Measurements from ENCODE around the gene RPS6KL1. TPM values are rescaled to one million over a fixed set of nuclear protein-coding genes. Genes with fewer than 3 reads are reported as not detected.

The RPS6KL1 gene
- total RNA-seq, 1 donor from 2014 or later = 2.0 TPM

GRCh38 chr14:74861734-74862090 is 61.3 kb downstream of the RPS6KL1 start:
- Histone ChIP-seq H3K4me1 (peaks cover 12% of the 10 kb centered on the region), H3K36me3 (no peaks in the 10 kb centered on the region), H3K4me3 (no peak overlapping the region), H3K27me3 (ENCODE audit: low read depth) (no peaks in the 10 kb centered on the region), H3K9me3 (no peaks in the 10 kb centered on the region), H3K27ac (no peak overlapping the region)
- DNase-seq = no peak
- intact Hi-C loops (cut with DNase I) = no loop called here
- ATAC-seq = no peak
- TF ChIP-seq, protein P1, sequence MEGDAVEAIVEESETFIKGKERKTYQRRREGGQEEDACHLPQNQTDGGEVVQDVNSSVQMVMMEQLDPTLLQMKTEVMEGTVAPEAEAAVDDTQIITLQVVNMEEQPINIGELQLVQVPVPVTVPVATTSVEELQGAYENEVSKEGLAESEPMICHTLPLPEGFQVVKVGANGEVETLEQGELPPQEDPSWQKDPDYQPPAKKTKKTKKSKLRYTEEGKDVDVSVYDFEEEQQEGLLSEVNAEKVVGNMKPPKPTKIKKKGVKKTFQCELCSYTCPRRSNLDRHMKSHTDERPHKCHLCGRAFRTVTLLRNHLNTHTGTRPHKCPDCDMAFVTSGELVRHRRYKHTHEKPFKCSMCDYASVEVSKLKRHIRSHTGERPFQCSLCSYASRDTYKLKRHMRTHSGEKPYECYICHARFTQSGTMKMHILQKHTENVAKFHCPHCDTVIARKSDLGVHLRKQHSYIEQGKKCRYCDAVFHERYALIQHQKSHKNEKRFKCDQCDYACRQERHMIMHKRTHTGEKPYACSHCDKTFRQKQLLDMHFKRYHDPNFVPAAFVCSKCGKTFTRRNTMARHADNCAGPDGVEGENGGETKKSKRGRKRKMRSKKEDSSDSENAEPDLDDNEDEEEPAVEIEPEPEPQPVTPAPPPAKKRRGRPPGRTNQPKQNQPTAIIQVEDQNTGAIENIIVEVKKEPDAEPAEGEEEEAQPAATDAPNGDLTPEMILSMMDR (IDR thresholded peaks at IDR 0.05) = no peak

DNA sequence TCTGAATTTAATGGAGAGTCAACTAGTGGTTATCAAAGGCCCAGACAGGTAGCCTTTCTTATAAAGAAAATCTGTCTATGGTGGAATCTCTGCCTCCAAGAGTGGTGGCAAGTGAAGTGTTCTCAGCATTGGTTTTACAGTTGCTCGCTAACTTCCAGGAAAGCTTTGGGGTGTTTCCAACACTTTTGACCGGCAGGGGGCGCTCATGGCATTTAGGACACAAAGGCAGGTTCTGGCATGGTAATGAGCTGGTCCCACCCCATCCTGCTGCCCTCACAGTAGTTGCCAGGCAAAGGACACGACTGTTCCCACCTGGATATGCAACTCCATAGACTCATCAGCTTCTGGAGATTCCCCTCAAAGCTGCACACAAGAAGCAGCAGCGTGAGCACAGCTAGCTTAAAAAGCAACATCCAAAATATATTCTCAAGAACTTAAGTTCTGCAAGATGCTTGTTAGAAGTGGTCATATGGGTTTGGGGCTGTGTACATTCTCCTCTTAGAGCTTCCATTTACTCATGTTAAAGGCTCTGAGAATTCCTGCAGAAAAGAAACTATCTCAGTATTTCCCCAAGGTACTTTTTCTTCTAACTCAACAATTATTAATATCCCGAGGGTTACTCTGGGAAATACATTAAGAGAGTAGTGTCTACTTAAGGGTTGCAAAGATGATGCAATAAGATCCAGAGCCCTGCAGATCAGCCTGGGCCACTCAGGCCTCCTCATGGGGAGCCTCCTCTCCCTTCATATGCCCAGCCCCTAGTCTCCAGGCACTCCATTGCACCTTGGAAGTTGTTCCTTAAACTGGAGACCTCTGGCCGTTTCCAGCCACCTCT is 61.9 kb downstream of the RPS6KL1 start:
- peak; percentile 93 for DNase-seq
- H3K27me3 ChIP-seq (ENCODE audit: low read depth) = no peaks in the 10 kb centered on the region
- intact Hi-C loops (cut with DNase I) = no loop called here

GRCh38 chr14:74859757-74860552 is 63.1 kb downstream of the RPS6KL1 start:
- Histone ChIP-seq H3K27me3 (ENCODE audit: low read depth) (no peaks in the 10 kb centered on the region), H3K4me1 (peaks cover 17% of the 10 kb centered on the region), H3K9me3 (no peaks in the 10 kb centered on the region), H3K27ac (no peak overlapping the region), H3K4me3 (no peak overlapping the region), H3K36me3 (no peaks in the 10 kb centered on the region)
- intact Hi-C loops (cut with DNase I) = loop anchor here (10.0 kb wide), 1 partner anchor 45 kb away; no protein-coding TSS in a partner anchor
- no peak for ATAC-seq
- no peak for DNase-seq
- TF ChIP-seq, protein P1 (IDR thresholded peaks at IDR 0.05) = no peak

More for the DNA sequence above, 61.9 kb downstream of the RPS6KL1 start:
- Histone ChIP-seq H3K4me3 (no peak overlapping the region), H3K36me3 (no peaks in the 10 kb centered on the region), H3K4me1 (peaks cover 12% of the 10 kb centered on the region), H3K9me3 (no peaks in the 10 kb centered on the region), H3K27ac (no peak overlapping the region)
- TF ChIP-seq, protein P1 (IDR thresholded peaks at IDR 0.05) = peak; percentile 87
- ATAC-seq = peak; percentile 85 to 88

- no peak overlapping the region for H3K27ac ChIP-seq
- no peak overlapping the region for H3K4me3 ChIP-seq
- TF ChIP-seq, protein P1 (IDR thresholded peaks at IDR 0.05) = no peak
- no peaks in the 10 kb centered on the region for H3K36me3 ChIP-seq
- DNase-seq = no peak
- H3K9me3 ChIP-seq = no peaks in the 10 kb centered on the region
- peaks cover 27% of the 10 kb centered on the region for H3K4me1 ChIP-seq
- H3K27me3 ChIP-seq (ENCODE audit: low read depth) = no peaks in the 10 kb centered on the region
- intact Hi-C loops (cut with DNase I) = loop anchor here (10.0 kb wide), 1 partner anchor 47 kb away; no protein-coding TSS in a partner anchor
- ATAC-seq = no peak
Measured at GRCh38 chr14:74858022-74858421, 65.0 kb downstream of the RPS6KL1 start.

GRCh38 chr14:74856366-74856765 is 66.7 kb downstream of the RPS6KL1 start:
- no peak for DNase-seq
- Histone ChIP-seq H3K27me3 (ENCODE audit: low read depth) (no peaks in the 10 kb centered on the region), H3K4me3 (no peak overlapping the region), H3K9me3 (no peaks in the 10 kb centered on the region), H3K36me3 (no peaks in the 10 kb centered on the region), H3K27ac (no peak overlapping the region), H3K4me1 (peaks cover 31% of the 10 kb centered on the region)
- ATAC-seq = no peak
- TF ChIP-seq, protein P1 (IDR thresholded peaks at IDR 0.05) = no peak
- intact Hi-C loops (cut with DNase I) = loop anchor here (10.0 kb wide), 1 partner anchor 48 kb away; no protein-coding TSS in a partner anchor
